GM12873 (cell line): ENCODE measurements around the gene ADI1.

Source experiments
- CTCF ChIP-seq: IDR thresholded peaks from 2 replicates; pipeline ENCODE4 v1.5.1; 2012; ENCODE audit warnings: low read depth, mild to moderate bottlenecking, moderate library complexity, low read length, control low read depth; ENCODE audit not compliant: insufficient read depth; ENCODE audit errors: missing control alignments

The ADI1 gene

GRCh38 chr2:3450385-3451010 lies 68.8 kb downstream of the ADI1 start:
- TF ChIP-seq CTCF: no peak

- no peak for TF ChIP-seq CTCF
Observed at GRCh38 chr2:3449936-3450335, 69.4 kb downstream of the ADI1 start.

GRCh38 chr2:3449086-3449485 lies 70.2 kb downstream of the ADI1 start:
- no peak for TF ChIP-seq CTCF

GRCh38 chr2:3447789-3448317 lies 71.5 kb downstream of the ADI1 start:
- TF ChIP-seq CTCF: no peak
